Stimulated activated CD4-positive, alpha-beta T cell treated with anti-CD3 and anti-CD28 coated beads, Interleukin-1b, Interleukin-23, amount 100 ng/mL, for 4 hours (primary cell): ENCODE measurements around the gene NAP1L5.

Experiments
- DNase-seq, 2 donors: peaks; one replicate each; pipeline ENCODE4 v3.0.0-alpha.2; 2020; ENCODE audit warnings: low read depth in 2 of 2

Gene NAP1L5

GRCh38 chr4:88722276-88722780, 24.7 kb upstream of the NAP1L5 start:
- DNase-seq: no peak

DNA sequence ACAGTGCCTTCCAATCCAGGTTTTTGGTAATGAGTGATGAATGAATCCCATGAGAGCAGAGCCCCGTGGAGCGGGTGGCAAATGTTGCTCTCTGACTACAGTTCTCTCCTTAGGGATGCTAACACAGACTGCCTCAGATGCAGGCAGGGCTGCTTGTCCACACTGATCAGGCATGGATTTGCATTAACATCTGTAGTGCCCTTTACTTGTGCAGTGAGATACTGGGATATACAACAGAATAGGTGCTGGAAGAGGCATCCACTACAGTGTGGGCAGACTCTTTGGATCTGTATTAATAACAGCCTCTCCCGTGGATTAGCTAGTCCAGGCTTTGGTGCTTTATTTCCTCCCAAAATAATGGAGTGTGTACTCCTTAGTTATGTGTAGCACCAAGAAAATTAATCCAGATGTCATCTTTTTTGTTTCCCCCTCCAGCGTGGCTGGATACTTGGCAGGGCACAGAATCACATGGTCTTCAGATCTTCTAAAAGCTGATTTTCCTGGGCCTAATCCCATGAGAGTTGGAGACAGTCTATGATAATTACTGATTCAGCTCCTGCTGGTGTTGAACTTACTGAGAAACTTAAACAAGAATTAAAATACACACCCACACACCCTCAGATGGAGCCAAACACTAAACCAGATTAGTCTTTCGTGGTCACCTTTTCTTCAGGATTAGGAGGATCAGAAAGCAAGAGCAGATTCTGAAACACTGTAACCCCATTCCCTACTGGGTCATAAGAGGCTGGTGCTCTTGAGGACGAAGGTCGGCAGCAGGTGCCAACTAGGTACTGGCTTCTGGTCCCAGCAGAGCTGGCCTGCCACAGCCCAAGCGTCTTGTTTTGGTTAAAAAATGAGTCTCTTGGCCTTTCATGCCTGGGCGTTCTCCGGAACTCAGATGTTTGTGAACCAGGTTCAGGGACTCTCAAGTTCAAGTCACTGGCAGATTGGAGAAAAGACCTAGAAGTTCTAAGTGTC, 23.1 kb upstream of the NAP1L5 start:
- no peak for DNase-seq

DNA sequence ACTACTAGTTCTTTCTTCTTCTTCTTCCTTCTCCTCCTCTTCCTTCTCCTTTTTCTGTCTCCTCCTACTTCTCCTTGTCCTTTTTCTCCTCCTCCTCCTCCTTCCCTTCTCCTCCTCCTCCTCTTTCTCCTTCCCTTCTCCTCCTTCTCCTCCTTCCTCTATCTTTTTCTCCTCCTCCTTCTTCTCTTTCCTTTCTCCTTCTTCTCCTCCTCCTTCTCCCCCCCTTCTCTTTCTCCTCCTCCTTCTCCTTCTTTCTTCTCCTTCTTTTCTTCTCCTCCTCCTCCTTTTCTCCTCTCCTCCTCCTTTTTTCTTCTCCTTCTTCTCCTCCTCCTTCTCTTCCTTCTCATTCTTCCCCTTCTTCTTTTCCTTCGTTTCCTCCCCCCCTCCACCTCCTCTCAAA, 21.8 kb upstream of the NAP1L5 start:
- DNase-seq: no peak

- no peak for DNase-seq
Observed at GRCh38 chr4:88718098-88718497, 20.5 kb upstream of the NAP1L5 start.

DNA sequence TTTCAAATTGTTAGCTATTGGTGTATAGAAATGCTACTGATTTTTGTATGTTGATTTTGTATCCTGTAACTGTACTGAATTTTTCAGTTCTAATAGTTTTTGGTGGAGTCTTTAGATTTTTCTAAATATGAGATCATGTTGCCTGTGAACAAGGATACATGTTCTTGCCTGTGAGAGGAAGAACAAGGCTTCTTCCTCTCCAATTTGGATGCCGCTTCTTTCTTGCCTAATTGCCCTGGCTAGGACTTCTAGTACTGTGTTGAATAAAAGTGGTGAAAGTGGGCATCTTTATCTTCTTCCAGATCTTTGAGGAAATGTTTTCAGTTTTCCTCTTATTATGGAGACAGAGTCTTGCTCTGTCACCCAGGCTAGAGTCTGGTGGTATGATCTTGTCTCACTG, 16.2 kb upstream of the NAP1L5 start:
- no peak for DNase-seq

DNA sequence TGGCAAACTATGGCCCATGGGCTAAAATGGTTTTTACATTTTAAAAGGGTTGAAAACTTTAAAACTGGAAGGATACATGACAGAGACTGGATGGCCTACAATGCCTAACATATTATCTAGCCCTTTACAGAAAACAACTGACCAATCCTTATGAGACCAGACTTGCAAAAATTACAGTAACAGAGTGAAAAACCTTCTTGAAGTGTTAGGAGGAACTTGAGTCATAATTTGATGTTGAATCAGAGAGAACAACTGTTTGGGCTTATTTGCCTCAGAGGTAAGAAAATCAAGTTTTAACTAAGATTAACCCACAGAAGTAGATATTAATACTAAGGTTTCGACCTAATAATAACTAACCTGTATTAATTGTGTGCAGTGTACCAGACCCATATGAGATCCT, 12.4 kb upstream of the NAP1L5 start:
- no peak for DNase-seq

GRCh38 chr4:88706574-88706973, 8.9 kb upstream of the NAP1L5 start:
- no peak for DNase-seq

DNA sequence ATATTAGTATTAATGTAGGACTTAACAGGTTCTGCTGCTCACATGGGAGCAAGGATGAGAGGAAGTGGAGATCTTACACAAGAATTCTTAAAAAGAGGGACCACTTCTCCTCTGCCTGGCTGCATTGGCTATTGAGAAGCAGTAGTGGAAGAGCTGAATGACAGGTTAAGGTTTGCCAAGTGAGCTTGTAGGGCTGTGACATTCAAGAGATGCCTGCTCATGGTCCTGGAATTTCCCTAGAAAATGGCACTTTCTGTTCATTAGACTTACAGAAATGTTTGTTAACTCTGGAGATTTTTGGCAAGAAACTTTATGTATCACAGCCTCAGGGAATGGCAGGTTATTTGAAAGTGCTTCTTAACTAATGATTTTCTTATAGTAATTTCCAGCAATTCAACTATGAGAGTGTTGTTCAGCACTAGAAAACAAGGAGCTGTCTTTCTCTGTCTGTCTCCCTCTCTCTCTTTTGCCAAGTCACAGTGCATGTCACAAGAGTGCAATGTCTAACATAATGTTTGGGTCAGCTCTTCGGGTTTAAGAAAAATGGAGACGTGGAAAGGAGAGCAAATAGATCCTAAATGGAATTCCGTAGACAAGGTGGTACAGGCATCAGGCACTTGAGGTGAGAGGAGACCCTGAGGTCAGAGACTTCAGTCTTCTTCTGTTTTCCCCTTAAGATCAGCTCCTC, 8.3 kb upstream of the NAP1L5 start:
- no peak for DNase-seq

DNA sequence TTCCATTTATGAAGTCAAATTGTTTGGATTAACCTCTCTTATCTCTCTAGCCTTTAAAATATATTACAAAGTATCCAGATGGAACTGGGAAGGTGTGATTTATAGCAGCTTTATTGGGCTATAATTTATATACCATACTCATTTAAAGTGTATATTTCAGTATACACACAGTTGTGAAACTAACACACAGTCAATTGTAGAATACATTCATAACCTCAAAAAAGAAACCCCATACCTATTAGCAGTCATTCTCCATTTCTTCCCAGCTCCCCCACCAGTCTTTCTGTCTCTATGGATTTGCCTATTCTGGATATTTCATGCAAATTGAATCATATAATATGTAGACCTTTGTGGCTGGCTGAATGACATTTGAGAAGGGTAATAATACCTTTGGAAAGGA, 7.6 kb upstream of the NAP1L5 start:
- no peak for DNase-seq

DNA sequence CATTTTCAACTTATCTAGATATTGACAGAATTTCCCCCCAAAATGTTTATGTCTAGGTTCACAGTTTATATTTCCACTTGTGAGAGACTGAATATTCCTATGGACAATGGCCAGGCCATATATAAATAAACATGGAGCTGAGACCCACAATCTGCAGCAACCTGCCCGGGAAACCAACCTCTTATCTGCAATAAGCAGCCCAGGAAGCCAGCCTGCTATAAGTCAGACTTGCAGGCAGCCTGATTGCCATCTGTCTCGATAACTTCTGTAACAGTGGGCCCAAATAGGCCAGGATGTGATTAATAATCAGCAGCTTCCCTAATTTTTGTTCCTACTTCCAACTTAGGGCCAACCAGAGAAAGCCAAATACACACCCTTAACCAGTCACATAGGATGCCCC, 5.2 kb upstream of the NAP1L5 start:
- no peak for DNase-seq

DNA sequence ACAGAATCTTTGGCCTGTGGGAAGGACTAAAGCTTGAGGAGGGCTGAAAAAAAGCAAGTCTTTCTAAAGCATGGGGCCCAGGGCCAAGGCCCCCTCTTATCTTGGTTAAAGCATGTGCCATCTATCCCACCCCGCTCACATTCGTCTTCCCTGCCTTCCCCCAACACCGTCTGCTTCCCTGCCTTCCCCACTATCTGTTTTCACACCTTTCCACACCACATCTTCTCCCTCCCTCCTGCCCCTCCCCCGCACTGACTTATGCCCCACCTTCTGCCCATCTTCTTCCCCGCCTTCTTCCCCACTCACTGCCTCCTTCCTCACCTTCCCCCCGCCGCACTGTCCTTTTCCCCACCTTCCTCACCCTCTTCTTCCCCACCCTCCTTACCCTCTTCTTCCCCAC, 890 bp upstream of the NAP1L5 start:
- DNase-seq: no peak

GRCh38 chr4:88697141-88697540, 488 bp downstream of the NAP1L5 start:
- DNase-seq: peak in 1 of 2 donors; percentile 3

DNA sequence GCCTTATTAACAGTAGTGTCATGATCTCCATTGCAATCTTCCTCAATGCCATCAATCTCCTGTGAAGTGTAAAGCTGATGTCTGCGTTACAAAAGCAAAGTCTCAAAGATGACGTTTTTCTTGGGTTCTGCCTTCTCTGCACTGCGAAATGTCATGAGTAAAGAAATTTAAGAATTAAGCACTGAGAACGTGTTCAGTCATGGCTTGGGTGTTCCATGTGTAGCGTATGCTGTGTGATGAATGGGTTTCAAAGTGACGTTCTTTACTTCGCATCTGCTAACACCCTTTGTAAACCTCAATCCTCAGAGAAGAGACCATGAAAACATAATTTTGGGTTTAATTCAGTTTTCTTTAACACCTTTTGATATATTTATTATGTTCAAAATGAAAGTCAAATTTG, 999 bp downstream of the NAP1L5 start:
- DNase-seq: no peak

DNA sequence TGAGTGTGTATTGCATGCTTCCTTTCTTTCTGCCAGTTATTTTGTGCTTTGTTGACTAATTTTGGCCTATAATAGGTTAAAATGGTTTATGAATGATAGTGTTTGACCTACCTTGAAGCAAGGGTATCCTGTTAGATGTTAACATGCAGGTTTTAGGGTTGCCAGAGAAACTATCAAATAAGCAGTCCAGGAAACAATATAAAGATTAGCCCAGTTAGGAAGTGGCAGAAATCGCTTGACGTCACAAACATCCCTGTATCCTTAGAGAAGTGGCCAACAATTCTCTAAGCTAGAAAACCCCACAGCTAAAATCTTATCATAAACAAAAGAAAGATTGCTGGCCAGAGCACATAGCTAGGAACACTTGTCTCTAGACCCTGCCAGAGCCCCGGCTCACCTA, 3.8 kb downstream of the NAP1L5 start:
- no peak for DNase-seq

- DNase-seq: no peak
Observed at GRCh38 chr4:88690355-88690754, 7.3 kb downstream of the NAP1L5 start.

DNA sequence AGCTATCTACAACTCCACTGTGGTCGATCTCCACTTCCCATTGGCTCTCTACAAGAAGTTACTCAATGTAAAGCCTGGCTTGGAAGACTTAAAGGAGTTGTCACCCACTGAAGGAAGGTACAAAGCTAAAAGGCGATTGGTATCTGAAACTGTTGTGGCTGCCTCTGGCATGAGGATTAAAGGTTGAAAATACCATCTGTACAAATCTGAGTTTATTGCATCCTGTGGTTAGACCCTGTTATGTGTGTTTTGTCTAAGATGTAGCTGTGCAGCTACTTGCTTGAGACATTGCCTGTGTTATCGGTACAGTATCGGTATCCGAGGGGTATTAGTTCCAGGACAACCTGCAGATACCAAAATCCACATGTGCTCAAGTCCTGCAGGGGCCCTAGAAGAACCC, 16.4 kb downstream of the NAP1L5 start:
- no peak for DNase-seq

- DNase-seq: no peak
Observed at GRCh38 chr4:88675543-88675942, 22.1 kb downstream of the NAP1L5 start.

GRCh38 chr4:88674979-88675378, 22.6 kb downstream of the NAP1L5 start:
- DNase-seq: no peak

DNA sequence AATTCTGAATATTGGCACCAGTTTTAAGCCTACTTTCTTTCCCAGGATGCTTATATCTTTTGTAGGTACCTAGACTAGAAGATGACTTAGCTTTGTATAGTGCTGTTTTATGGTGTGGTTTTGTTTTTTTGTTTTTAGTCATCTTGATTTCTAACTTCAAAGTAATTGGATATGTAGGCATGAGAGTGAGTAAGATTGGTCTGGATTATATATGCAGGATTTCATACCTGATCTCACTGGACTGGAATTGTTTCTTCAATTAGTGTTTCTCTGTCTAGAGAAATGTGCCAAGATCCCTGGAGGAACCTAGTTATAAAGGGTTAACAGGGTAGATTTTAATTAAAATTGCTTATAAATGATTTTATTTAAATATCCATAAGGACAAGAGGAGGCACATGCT, 23.1 kb downstream of the NAP1L5 start:
- DNase-seq: no peak

DNA sequence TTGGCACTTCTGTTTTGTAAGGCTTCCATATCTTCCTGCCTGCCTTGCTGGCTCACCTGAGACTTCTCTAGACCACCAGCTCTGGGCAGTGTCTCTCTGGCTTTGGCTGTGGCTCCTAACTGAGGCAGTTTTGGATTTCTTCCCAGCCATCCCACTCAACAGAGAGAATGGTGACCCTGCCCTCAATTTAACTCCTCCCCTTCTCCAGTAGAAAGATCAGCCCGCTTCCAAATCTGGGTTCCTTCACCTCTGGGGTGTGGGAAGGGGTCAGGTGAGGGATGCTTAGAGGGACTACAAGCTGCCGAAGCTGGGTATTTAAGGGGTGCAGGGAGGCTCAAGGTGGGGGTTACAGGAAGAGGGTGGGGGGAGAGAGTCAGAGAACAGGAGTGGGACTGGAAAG, 23.7 kb downstream of the NAP1L5 start:
- DNase-seq: no peak

DNA sequence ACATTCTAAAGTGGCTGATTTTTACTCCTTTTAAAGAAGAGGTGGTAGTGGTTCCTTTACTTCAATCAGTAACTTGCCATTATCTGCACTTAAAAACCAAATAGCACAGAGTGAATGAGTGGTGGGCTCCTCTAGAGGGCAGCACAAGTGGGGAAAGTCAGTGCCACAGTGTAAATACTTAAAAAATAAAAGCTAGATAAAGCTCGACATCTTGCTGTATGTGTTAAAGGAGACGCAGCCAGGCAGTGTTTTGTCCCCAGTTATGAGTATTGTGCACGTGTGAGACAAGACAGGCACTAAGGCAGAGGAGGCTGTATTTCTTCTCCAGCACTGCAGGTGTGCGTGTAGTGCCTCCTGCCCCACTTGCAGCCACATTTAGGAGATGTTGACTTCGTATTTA, 24.6 kb downstream of the NAP1L5 start:
- no peak for DNase-seq

DNA sequence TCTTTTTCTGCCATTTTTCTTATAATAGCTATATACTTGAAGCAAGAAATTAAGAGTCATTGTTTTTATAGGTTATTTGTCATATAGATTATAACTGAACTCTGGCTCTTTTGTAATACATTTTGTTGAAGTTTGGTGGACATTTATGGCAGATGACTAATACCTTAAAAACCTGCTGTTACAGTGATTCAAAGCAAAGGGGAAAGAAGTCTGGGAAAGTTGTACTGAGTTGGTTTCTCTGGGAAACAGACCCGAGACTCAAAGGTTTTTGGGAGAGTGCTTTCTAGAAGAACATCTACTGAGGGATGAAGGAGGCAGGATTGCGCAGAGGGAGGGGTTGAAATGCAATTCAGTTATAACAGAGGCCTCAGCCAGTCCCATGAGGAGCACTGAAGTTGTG, 35.9 kb downstream of the NAP1L5 start:
- DNase-seq: no peak
